SK-N-SH (cell line): ENCODE measurements around the gene RNLS.

Source experiments
- CTCF ChIP-seq: fragments of 200-600 bp; sonication (generic); IDR thresholded peaks from 2 replicates; pipeline ENCODE4 v1.6.1; 2017; ENCODE audit warnings: antibody characterized with exemption, mild to moderate bottlenecking, moderate library complexity
- EP300 ChIP-seq, 2 experiments: IDR thresholded peaks; 2 replicates each; pipeline versions ENCODE4 v1.4.0 to v1.6.1; 2012; ENCODE audit warnings: borderline replicate concordance in 1 of 2, low read depth in 1 of 2, low read length in 1 of 2
- EZH2phosphoT487 ChIP-seq: fragments of 200-600 bp; sonication (generic); IDR thresholded peaks from 2 replicates; pipeline ENCODE4 v1.6.1; 2017; ENCODE audit warnings: low read depth, mixed run types, mild to moderate bottlenecking, antibody characterized with exemption, moderate library complexity, borderline replicate concordance
- FOSL2 ChIP-seq: IDR thresholded peaks from 2 replicates; pipeline ENCODE4 v1.4.0; 2012; ENCODE audit warnings: low read depth, mild to moderate bottlenecking, moderate library complexity, borderline replicate concordance
- FOXJ3 ChIP-seq: sonication (generic); formaldehyde crosslinking; IDR thresholded peaks from 2 replicates; pipeline ENCODE4 v1.5.1; 2020; ENCODE audit warnings: mild to moderate bottlenecking, missing genetic modification reagents
- GABPA ChIP-seq: IDR thresholded peaks from 2 replicates; pipeline ENCODE4 v1.4.0; 2012; ENCODE audit warnings: low read depth, mild to moderate bottlenecking
- POLR2AphosphoS5 ChIP-seq: IDR thresholded peaks from 2 replicates; pipeline ENCODE4 v1.6.1; 2012; ENCODE audit warnings: low read depth, low read length
- SMC3 ChIP-seq: IDR thresholded peaks from 2 replicates; pipeline ENCODE4 v1.6.1; 2012; ENCODE audit warnings: low read depth, low read length, improper control_type of control experiment
- TAF1 ChIP-seq: IDR thresholded peaks from 2 replicates; pipeline ENCODE4 v1.6.1; 2012; ENCODE audit warnings: low read depth, mild to moderate bottlenecking, low read length, moderate library complexity, borderline replicate concordance
- TCF12 ChIP-seq: IDR thresholded peaks from 2 replicates; pipeline ENCODE4 v1.4.0; 2012
- TEAD4 ChIP-seq: IDR thresholded peaks from 2 replicates; pipeline ENCODE4 v1.4.0; 2012; ENCODE audit warnings: mild to moderate bottlenecking, borderline replicate concordance; ENCODE audit not compliant: insufficient read depth
- TF ChIP-seq, protein P1 (sequence below): IDR thresholded peaks from 2 replicates; pipeline ENCODE4 v1.6.1; 2012; ENCODE audit warnings: mild to moderate bottlenecking, low read depth, low read length, moderate library complexity

GRCh38 chr10:88361494-88361893 lies 221.6 kb downstream of the RNLS start:
- TF ChIP-seq TAF1, result no peak
- no peak for TF ChIP-seq CTCF
- TF ChIP-seq TEAD4, result peak; percentile 80
- TF ChIP-seq EP300 (IDR thresholded peaks at IDR 0.05; ENCODE audit: borderline replicate concordance in 1 of 2, low read depth in 1 of 2, low read length in 1 of 2), result peak; percentile 69 to 98; a peak in 3 of 4 replicates
- TF ChIP-seq, protein P1, sequence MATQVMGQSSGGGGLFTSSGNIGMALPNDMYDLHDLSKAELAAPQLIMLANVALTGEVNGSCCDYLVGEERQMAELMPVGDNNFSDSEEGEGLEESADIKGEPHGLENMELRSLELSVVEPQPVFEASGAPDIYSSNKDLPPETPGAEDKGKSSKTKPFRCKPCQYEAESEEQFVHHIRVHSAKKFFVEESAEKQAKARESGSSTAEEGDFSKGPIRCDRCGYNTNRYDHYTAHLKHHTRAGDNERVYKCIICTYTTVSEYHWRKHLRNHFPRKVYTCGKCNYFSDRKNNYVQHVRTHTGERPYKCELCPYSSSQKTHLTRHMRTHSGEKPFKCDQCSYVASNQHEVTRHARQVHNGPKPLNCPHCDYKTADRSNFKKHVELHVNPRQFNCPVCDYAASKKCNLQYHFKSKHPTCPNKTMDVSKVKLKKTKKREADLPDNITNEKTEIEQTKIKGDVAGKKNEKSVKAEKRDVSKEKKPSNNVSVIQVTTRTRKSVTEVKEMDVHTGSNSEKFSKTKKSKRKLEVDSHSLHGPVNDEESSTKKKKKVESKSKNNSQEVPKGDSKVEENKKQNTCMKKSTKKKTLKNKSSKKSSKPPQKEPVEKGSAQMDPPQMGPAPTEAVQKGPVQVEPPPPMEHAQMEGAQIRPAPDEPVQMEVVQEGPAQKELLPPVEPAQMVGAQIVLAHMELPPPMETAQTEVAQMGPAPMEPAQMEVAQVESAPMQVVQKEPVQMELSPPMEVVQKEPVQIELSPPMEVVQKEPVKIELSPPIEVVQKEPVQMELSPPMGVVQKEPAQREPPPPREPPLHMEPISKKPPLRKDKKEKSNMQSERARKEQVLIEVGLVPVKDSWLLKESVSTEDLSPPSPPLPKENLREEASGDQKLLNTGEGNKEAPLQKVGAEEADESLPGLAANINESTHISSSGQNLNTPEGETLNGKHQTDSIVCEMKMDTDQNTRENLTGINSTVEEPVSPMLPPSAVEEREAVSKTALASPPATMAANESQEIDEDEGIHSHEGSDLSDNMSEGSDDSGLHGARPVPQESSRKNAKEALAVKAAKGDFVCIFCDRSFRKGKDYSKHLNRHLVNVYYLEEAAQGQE, result no peak
- TF ChIP-seq POLR2AphosphoS5, result no peak
- peak; percentile 87 for TF ChIP-seq TCF12
- TF ChIP-seq FOXJ3 (CRISPR knock-in tag), result peak; percentile 73; the same call in 1 of the 2 replicates
- no peak for TF ChIP-seq FOSL2
- no peak for TF ChIP-seq EZH2phosphoT487
- TF ChIP-seq SMC3, result no peak
- TF ChIP-seq GABPA, result no peak
